Ovary (tissue), 3 donors: ENCODE measurements around the gene LAMB4.

ENCODE experiments used
- EP300 ChIP-seq: sonication (generic); formaldehyde crosslinking; IDR thresholded peaks from one replicate; pipeline ENCODE4 v1.6.1; 2017; ENCODE audit warnings: antibody characterized with exemption
- POLR2A ChIP-seq: fragments of 450-650 bp; IDR thresholded peaks from one replicate; pipeline ENCODE4 v1.6.1; 2017; ENCODE audit warnings: antibody characterized with exemption, mild to moderate bottlenecking, moderate library complexity
- TF ChIP-seq, protein P1 (sequence below), 3 donors: fragments of 450-650 bp in 2 of 3; fragments of 200-600 bp in 1 of 3; IDR thresholded peaks; one replicate each; pipeline versions ENCODE4 v1.5.1 to v1.8.0; 2016 to 2022; ENCODE audit warnings: antibody characterized with exemption in 3 of 3, mild to moderate bottlenecking in 1 of 3
- donor health status: DM: no; HTN: no; CAD: no.

- TF ChIP-seq, protein P1, sequence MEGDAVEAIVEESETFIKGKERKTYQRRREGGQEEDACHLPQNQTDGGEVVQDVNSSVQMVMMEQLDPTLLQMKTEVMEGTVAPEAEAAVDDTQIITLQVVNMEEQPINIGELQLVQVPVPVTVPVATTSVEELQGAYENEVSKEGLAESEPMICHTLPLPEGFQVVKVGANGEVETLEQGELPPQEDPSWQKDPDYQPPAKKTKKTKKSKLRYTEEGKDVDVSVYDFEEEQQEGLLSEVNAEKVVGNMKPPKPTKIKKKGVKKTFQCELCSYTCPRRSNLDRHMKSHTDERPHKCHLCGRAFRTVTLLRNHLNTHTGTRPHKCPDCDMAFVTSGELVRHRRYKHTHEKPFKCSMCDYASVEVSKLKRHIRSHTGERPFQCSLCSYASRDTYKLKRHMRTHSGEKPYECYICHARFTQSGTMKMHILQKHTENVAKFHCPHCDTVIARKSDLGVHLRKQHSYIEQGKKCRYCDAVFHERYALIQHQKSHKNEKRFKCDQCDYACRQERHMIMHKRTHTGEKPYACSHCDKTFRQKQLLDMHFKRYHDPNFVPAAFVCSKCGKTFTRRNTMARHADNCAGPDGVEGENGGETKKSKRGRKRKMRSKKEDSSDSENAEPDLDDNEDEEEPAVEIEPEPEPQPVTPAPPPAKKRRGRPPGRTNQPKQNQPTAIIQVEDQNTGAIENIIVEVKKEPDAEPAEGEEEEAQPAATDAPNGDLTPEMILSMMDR (IDR thresholded peaks at IDR 0.05), result no peak
- TF ChIP-seq POLR2A, result no peak
- no peak for TF ChIP-seq EP300
Measured at GRCh38 chr7:108165723-108166122, 35.6 kb upstream of the LAMB4 start.
